Measurements from ENCODE around the gene PYCR2. TPM values are rescaled to one million over a fixed set of nuclear protein-coding genes. Genes with fewer than 3 reads are reported as not detected.
A peak's percentile ranks its signal among the peaks of the same experiment; 100 is the strongest.
"Not testable (repeated sequence)": the region's sequence is repeated elsewhere in the genome, so short reads cannot be mapped to it uniquely, and the experiment has no call there.

Gene PYCR2
- total RNA-seq (10 to 100 TPM; 22.1 to 45.4 TPM), polyA plus RNA-seq (ENCODE audit: insufficient read length in 2 of 2) (10 to 100 TPM; 58.3 to 61.9 TPM)
- long read RNA-seq, donor 1, transcript PYCR2-201 (7 exons, 1,689 nt) = major isoform, 21 of 28 reads
- long read RNA-seq, donor 1, partial matches to known transcripts = 6 of 28 reads
- long read RNA-seq, donor 1, other reads (novel, unspliced or antisense) = 0 of 28 reads
- long read RNA-seq, donor 2, transcript PYCR2-201 (7 exons, 1,689 nt) = major isoform, 10 of 10 reads
- long read RNA-seq, donor 2, partial matches to known transcripts = 0 of 10 reads
- long read RNA-seq, donor 2, other reads (novel, unspliced or antisense) = 0 of 10 reads
- long read RNA-seq, donor 3, transcript PYCR2-201 (7 exons, 1,689 nt) = major isoform, 8 of 14 reads
- long read RNA-seq, donor 3, partial matches to known transcripts = 6 of 14 reads
- long read RNA-seq, donor 3, other reads (novel, unspliced or antisense) = 0 of 14 reads
- long read RNA-seq, donor 4, transcript PYCR2-201 (7 exons, 1,689 nt) = major isoform, 20 of 29 reads
- long read RNA-seq, donor 4, partial matches to known transcripts = 9 of 29 reads
- long read RNA-seq, donor 4, other reads (novel, unspliced or antisense) = 0 of 29 reads

DNA sequence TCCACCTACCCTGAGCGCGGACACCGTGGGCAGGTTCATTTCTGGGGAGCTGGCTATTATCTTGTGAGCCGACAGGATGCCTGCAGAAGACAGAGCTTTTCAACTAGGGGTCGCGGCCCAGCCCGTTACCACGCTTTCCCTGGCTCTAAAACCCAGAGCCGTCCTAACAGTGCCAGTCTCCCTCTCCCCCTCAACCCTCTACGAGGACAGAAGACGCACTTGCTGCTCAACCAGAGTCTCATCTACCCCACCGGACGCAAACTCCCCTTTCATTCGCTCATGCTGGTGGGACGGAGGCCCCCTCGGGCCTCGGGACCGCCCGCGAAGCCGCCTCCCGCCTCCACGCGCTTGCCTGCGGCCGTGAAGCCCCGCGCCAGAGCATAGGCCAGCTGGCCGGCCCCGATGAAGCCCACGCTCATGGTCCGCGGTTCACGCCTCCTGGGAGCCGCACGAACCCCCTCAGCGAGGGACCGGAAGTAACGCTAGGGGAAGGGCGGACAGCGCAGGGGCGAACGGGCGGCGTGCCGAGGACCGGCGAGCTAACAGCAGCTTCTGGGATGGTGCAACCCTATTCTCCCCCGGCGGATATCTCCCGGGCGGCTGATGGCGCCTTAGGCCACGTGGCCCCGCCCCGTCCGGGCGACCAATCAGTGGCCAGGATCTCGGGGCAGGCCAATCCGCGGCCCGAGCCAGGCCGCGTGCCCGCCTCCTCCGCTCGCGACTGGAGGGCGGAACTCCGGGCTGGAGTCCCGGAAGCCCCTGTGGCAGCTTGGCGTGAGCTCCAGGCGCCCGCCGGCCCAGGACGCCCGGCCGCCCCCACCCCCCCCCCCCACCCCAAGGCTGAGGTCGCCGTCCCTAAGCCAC lies at the start of gene PYCR2:
PYCR2 (minus strand) TSS at position 559 of the 864 bp plus-strand sequence; CDS start at position 419, 140 bp downstream.
- H3K27me3 ChIP-seq (ENCODE audit: control insufficient read depth, insufficient read depth, low read length) = no peaks in the 10 kb centered on the region
- H3K9me3 ChIP-seq (ENCODE audit: control insufficient read depth, insufficient read depth, low read length) = no peaks in the 10 kb centered on the region
- peak within 1 kb of the TSS; percentile 70 for H3K4me3 ChIP-seq (ENCODE audit: low read depth, low read length)
- under 1% methylated on average over 70 of the region's 80 CpGs for WGBS (ENCODE audit: insufficient coverage)
- peaks cover 46% of the 10 kb centered on the region for H3K4me1 ChIP-seq (ENCODE audit: control insufficient read depth, insufficient read depth, low read length)
- peaks cover 21% of the 10 kb centered on the region for H3K36me3 ChIP-seq (ENCODE audit: control insufficient read depth, insufficient read depth, low read length)
- peak within 1 kb of the TSS; percentile 80 for H3K27ac ChIP-seq (ENCODE audit: low read depth, low read length)
- peak; percentile 83 to 98 (median 90) for DNase-seq (ENCODE audit: low read depth in 4 of 6, low spot score in 6 of 6)

DNA sequence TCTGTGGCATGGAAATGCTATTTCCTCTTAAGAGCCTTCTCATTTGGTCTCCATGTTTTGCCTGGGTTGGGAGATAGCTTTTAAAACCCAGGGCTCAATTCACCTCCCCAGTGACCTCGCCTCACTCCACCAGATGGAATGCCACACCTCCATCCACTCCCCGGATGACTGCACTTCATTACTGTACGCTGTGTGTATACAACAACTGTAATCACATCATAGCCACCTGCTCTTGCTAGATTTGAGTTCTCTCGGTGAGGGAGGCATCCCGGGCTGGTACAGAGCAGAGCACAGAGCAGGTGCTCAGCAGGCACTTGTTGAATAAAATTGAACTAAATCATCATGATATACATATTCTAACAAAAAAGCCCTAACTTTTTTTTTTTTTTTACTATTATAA lies 49.1 kb upstream of the PYCR2 start:
- peaks cover 3% of the 10 kb centered on the region for H3K4me1 ChIP-seq (ENCODE audit: control insufficient read depth, insufficient read depth, low read length)
- H3K27me3 ChIP-seq (ENCODE audit: control insufficient read depth, insufficient read depth, low read length) = no peaks in the 10 kb centered on the region
- no peak overlapping the region for H3K27ac ChIP-seq (ENCODE audit: low read depth, low read length)
- no peak for DNase-seq (ENCODE audit: low read depth in 4 of 6, low spot score in 6 of 6)
- WGBS (ENCODE audit: insufficient coverage) = 88% methylated on average over 2 of the region's 5 CpGs
- peaks cover 8% of the 10 kb centered on the region for H3K36me3 ChIP-seq (ENCODE audit: control insufficient read depth, insufficient read depth, low read length)
- no peaks in the 10 kb centered on the region for H3K9me3 ChIP-seq (ENCODE audit: control insufficient read depth, insufficient read depth, low read length)
- no peak overlapping the region for H3K4me3 ChIP-seq (ENCODE audit: low read depth, low read length)

DNA sequence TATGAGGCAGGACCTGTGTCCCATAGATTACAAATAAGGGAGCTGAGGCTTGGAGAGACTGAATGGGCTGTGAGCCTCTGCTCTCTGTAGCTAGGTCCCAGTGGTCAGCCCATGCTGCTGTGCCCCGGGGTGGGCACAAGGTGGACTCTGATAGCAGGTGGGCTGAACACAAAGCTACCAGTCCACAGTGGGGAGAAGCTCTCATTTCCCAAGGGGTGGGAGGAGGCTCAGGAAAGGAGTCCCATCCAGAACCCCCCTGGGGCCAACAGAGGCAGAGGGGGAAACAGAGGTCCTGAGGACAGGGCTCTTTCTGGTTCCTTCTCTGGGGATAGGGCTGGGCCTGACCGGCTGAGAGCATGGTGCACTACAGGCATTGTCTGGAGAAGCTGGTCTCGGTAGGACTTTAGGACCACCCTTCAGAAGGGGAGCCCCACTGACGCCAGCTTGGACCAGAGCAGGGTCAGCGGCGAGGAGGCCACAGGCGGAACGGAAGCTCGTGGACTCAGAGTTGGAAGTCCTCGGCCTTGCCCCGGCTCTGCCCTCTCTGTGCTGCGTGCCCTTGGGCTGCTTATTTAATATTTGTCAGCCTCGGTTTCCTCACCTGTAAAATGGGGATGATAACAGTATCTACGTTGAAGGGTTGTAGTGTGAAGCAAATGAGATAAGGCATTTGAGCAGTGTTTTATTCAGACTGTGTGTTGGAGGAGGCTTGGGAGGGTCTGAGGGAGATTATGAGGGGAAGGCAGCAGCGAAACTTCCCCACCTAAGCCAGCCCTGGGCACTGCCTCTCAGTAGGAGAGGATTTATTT lies 48.5 kb upstream of the PYCR2 start:
- no peak for DNase-seq (ENCODE audit: low read depth in 4 of 6, low spot score in 6 of 6)
- H3K36me3 ChIP-seq (ENCODE audit: control insufficient read depth, insufficient read depth, low read length) = peaks cover 6% of the 10 kb centered on the region
- H3K4me3 ChIP-seq (ENCODE audit: low read depth, low read length) = no peak overlapping the region
- no peaks in the 10 kb centered on the region for H3K27me3 ChIP-seq (ENCODE audit: control insufficient read depth, insufficient read depth, low read length)
- no peak overlapping the region for H3K27ac ChIP-seq (ENCODE audit: low read depth, low read length)
- no peaks in the 10 kb centered on the region for H3K9me3 ChIP-seq (ENCODE audit: control insufficient read depth, insufficient read depth, low read length)
- peaks cover 3% of the 10 kb centered on the region for H3K4me1 ChIP-seq (ENCODE audit: control insufficient read depth, insufficient read depth, low read length)
- WGBS (ENCODE audit: insufficient coverage) = 90% methylated on average over 14 of the region's 15 CpGs

DNA sequence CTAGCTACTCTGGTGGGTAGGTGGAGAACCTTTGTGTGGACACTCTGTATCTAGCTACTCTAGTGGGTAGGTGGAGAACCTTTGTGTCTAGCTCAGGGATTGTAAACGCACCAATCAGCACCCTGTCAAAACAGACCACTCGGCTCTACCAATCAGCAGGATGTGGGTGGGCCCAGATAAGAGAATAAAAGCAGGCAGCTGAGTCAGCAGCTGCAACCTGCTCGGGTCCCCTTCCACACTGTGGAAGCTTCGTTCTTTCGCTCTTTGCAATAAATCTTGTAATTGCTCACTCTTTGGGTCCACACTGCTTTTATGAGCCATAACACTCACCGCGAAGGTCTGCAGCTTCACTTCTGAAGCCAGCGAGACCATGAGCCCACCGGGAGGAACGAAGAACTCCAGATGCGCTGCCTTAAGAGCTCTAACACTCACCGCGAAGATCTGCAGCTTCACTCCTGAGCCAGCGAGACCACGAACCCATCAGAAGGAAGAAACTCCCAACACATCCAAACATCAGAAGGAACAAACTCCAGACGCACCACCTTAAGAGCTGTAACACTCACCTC lies 46.6 kb upstream of the PYCR2 start:
- H3K36me3 ChIP-seq (ENCODE audit: control insufficient read depth, insufficient read depth, low read length); H3K9me3 ChIP-seq (ENCODE audit: control insufficient read depth, insufficient read depth, low read length); DNase-seq (ENCODE audit: low read depth in 4 of 6, low spot score in 6 of 6); H3K27ac ChIP-seq (ENCODE audit: low read depth, low read length); H3K4me3 ChIP-seq (ENCODE audit: low read depth, low read length); H3K4me1 ChIP-seq (ENCODE audit: control insufficient read depth, insufficient read depth, low read length); H3K27me3 ChIP-seq (ENCODE audit: control insufficient read depth, insufficient read depth, low read length): not testable (repeated sequence)
- WGBS (ENCODE audit: insufficient coverage) = 89% methylated on average over 14 of the region's 16 CpGs

DNA sequence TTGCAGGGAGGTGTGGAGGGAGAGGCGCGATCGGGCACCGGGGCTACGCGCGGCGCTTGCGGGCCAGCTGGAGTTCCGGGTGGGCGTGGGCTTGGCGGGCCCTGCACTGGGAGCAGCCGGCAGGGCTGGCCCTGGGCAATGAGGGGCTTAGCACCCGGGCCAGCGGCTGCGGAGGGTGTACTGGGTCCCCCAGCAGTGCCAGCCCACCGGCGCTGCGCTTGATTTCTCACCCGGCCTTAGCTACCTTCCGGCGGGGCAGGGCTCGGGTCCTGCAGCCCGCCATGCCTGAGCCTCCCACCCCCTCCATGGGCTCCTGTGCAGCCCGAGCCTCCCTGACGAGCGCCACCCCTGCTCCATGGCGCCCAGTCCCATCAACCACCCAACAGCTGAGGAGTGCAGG lies 45.7 kb upstream of the PYCR2 start:
- not testable (repeated sequence) for H3K27me3 ChIP-seq (ENCODE audit: control insufficient read depth, insufficient read depth, low read length); H3K4me1 ChIP-seq (ENCODE audit: control insufficient read depth, insufficient read depth, low read length); H3K36me3 ChIP-seq (ENCODE audit: control insufficient read depth, insufficient read depth, low read length); H3K27ac ChIP-seq (ENCODE audit: low read depth, low read length); H3K4me3 ChIP-seq (ENCODE audit: low read depth, low read length); H3K9me3 ChIP-seq (ENCODE audit: control insufficient read depth, insufficient read depth, low read length); DNase-seq (ENCODE audit: low read depth in 4 of 6, low spot score in 6 of 6)
- 97% methylated on average over 24 of the region's 28 CpGs for WGBS (ENCODE audit: insufficient coverage)

DNA sequence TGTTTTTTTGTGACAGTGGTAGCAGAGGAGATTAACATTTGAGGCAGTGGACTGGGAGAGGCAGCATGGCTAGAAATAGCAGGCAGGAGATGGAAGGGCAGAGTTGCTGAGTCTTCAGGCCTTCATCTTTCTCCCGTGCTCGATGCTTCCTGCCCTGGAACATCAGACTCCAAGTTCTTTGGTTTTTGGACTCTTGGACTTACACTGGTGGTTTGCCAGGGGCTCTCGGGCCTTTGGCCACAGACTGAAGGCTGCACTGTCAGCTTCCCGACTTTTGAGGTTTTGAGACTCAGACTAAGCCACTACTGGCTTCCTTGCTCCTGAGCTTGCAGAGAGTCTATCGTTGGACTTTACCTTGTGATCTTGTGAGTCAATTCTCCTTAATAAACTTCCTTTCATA lies 41.2 kb upstream of the PYCR2 start:
- Histone ChIP-seq H3K4me3 (ENCODE audit: low read depth, low read length) (no peak overlapping the region), H3K9me3 (ENCODE audit: control insufficient read depth, insufficient read depth, low read length) (no peaks in the 10 kb centered on the region), H3K27ac (ENCODE audit: low read depth, low read length) (no peak overlapping the region), H3K27me3 (ENCODE audit: control insufficient read depth, insufficient read depth, low read length) (peaks cover 5% of the 10 kb centered on the region), H3K36me3 (ENCODE audit: control insufficient read depth, insufficient read depth, low read length) (no peaks in the 10 kb centered on the region), H3K4me1 (ENCODE audit: control insufficient read depth, insufficient read depth, low read length) (peaks cover 5% of the 10 kb centered on the region)
- DNase-seq (ENCODE audit: low read depth in 4 of 6, low spot score in 6 of 6) = no peak
- 87% methylated on average over 5 of the region's 5 CpGs for WGBS (ENCODE audit: insufficient coverage)

DNA sequence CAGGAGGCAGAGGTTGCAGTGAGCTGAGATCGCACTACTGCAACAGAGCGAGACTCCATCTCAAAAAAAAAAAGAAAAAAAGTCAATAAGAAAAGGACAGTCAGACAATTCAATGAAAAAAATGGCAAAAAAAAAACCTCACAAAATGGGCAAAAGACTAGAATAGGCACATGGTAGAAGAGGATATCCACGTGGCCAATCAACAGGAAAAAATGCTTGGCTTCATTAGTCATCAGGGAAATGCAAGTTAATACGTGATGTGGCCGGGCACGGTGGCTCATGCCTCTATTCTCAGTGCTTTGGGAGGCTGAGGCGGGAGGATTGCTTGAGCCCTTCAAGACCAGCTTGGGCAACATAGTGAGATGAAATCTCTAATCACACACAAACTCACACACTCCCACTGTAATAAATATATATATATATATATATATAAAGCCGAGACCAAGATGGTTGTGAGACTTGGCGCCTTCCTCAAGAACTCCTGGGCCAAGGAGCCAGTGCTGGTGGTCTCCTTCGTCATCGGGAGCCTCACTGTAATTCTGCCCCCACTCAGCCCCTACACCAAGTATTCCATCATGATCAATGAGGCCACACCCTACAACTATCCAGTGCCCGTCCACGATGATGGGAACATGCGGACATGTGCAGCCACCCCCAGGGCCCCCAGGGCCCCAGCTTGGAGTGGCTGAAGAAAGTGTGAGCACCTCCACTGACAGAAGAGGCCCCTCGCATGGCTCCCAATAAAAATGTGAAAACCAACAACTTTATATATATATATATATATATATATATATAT lies 39.9 kb upstream of the PYCR2 start:
- DNase-seq (ENCODE audit: low read depth in 4 of 6, low spot score in 6 of 6) = no peak

DNA sequence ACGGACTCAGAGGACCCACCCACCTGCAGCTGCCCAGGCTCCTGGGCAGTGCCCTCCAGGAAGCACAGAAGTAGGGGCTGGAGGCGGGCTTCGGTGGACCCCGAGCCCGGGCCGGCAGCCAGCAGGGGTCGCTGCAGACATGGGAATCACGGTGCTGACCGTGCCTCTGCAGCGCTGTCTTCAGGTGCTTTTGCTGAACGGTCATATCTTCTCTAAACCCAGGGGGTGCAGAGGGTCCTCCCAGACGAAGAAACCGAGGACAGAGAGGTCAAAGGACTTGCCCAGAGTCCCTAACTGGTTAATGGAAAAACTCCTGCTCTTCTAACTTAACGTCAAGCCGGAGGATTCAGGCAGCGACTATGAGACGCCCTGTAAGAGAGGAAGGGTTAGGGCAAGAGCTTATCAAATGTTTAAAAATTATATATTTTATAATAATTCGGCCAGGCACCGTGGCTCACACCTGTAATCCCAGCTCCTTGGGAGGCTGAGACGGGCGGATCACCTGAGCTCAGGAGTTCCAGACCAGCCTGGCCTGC lies 38.5 kb upstream of the PYCR2 start:
- 3% methylated on average over 13 of the region's 21 CpGs for WGBS (ENCODE audit: insufficient coverage)
- no peaks in the 10 kb centered on the region for H3K9me3 ChIP-seq (ENCODE audit: control insufficient read depth, insufficient read depth, low read length)
- DNase-seq (ENCODE audit: low read depth in 4 of 6, low spot score in 6 of 6) = no peak
- no peaks in the 10 kb centered on the region for H3K36me3 ChIP-seq (ENCODE audit: control insufficient read depth, insufficient read depth, low read length)
- H3K27ac ChIP-seq (ENCODE audit: low read depth, low read length) = no peak overlapping the region
- no peak overlapping the region for H3K4me3 ChIP-seq (ENCODE audit: low read depth, low read length)
- peaks cover 5% of the 10 kb centered on the region for H3K4me1 ChIP-seq (ENCODE audit: control insufficient read depth, insufficient read depth, low read length)
- H3K27me3 ChIP-seq (ENCODE audit: control insufficient read depth, insufficient read depth, low read length) = peaks cover 5% of the 10 kb centered on the region

More for the DNA sequence above, 39.9 kb upstream of the PYCR2 start:
- Histone ChIP-seq H3K4me1 (ENCODE audit: control insufficient read depth, insufficient read depth, low read length) (peaks cover 5% of the 10 kb centered on the region), H3K36me3 (ENCODE audit: control insufficient read depth, insufficient read depth, low read length) (no peaks in the 10 kb centered on the region), H3K9me3 (ENCODE audit: control insufficient read depth, insufficient read depth, low read length) (no peaks in the 10 kb centered on the region), H3K27ac (ENCODE audit: low read depth, low read length) (no peak overlapping the region), H3K4me3 (ENCODE audit: low read depth, low read length) (no peak overlapping the region), H3K27me3 (ENCODE audit: control insufficient read depth, insufficient read depth, low read length) (peaks cover 5% of the 10 kb centered on the region)
- WGBS (ENCODE audit: insufficient coverage) = 93% methylated on average over 3 of the region's 15 CpGs
